GM21423 (cell line): ENCODE results near the gene SCARB1.

Experiments used
- ATAC-seq: cut with Tn5 transposase; IDR thresholded peaks from one replicate; pipeline ENCODE4 v1.9.1; 2021; ENCODE audit warnings: mild to moderate bottlenecking, moderate library complexity; ENCODE audit not compliant: unreplicated experiment

The SCARB1 gene

DNA sequence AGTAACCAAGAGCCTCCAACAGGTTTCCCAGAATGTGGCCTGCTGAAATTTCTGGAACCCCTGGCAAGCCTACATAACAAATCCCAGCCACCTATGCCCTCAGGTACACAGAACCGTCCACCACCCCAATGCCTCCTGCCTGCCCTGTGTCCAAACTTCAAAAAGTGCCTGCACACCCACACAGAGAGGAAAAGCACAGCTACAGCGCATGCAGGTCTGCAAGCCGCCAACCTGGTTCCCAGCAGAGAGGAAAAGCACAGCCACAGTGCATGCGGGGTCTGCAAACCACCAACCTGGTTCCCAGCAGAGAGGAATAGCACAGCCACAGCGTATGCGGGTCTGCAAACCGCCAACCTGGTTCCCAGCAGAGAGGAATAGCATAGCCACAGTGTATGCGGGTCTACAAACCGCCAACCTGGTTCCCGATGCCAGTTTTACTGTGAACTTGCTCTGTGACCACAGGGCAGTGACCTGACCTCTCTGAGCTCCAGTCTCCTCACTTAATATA lies 113.5 kb downstream of the SCARB1 start:
- no peak for ATAC-seq

DNA sequence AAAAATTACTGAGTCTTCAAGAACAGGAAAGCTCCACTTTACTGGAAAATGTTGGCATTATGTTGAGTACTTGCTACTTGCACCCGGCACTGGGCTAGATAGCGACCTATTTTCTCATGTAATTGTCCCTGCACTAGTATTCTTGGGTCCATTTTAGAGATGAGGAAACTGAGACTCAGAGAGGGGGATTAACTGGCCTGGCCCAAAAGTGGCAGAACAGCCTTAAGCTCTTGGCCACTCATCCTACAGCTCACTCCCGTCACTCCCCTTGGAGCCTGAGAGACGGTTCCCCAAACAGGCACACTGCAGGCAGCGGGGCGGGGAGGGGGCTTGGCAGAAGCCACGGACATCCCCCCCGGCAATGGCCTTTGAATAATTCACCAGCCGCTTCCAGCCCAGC lies 113.9 kb downstream of the SCARB1 start:
- no peak for ATAC-seq

DNA sequence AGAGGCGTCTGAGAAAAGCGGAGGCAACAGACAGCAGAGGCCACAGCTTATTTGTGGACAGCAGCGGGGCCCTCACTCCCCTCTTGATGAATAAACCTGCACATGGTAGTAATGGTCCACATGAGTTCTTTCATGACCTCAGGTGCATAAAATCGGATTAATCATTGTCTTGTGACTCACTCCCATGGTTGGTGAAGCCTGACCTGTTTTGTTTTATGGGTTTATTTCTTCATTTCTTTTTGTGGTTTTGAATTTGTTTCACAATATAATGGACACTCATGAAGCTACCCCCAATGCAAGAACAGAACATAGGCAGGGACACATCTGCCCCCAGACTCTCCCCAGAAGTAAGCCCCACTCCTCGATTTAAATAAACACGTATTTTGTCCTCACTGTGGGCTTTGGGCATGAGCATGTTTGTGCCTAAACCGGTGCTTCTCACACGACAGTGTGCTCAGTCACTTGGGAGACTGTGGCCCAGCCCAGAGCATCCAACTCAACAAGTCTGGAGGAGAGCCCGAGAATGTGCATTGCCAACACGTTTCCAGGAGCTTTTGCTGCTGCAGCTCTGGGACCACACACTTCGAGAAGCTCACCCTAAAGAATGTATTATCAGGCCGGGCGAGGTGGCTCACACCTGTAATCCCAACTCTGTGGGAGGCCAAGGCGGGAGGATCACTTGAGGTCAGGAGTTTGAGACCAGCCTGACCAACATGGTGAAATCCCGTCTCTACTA lies 116.1 kb downstream of the SCARB1 start:
- peak; percentile 60 for ATAC-seq

DNA sequence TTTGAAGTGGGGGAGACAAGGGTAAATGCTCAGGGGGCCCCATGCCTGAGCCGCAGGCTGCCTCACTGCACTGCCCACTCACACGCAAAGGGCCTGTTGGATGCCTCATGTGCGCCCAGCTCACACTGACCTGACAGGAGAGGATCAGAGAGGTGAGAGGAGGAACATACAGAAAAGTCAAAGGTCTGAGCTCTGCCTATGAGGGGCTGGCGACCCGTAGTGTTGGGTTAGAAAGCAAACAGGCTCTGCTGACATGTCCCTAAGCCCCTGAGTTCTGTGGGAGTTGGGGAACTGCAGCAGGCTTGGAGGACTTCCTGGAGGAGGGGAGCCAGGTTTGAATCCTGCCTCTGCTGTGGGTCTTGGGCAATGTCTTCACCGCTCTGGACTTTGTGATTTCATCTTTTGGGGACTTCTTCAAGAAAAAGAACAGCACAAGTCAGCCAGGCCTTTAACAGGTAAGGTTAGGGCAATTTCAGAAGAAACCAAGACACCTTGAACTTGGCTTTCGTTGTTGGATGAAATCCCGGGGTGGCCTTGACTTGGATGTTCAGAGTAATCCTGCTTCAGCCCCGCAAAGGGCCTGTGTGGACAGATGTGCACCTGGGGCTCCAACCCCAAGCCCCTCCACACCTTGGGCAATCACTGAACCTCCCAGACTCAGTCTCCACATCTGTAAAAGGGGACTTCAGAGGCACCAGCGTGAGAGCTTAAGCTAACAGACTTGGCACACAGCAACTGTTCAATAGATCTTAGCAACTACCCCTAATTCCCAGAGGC lies 116.8 kb downstream of the SCARB1 start:
- ATAC-seq, result no peak

DNA sequence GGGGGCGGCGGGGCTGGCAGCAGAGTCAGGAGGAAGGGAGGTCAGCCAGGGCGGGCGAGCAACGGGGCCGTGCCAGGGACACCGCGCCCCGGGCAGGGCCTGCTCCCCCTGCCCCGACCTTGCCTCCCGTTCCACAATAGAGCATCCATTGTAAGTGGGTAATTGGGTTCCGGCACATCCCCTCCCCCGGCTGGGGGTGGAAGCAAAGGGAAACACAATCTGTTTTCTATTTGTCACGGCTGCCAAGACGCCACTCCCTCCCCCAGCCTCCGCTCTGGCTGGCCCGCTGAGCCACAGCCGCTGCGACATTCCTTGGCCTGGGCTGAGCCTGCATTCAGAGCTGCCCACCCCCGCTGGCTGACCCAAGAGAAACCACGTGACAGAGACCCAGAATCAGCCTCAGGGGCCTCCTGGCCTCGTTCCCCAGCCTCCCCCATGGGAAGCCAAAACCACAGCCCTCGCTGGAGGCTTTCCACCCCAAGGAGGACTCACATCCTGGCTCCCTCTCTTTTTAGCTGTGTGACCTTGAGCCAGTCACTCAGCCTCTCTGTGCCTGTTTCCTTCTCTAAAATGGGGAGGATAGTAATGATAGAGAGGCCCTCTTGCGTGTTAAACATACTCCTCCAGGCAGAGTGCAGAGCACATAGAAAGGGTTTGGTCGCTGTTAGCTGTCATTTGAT lies 117.6 kb downstream of the SCARB1 start:
- ATAC-seq, result peak; percentile 37

DNA sequence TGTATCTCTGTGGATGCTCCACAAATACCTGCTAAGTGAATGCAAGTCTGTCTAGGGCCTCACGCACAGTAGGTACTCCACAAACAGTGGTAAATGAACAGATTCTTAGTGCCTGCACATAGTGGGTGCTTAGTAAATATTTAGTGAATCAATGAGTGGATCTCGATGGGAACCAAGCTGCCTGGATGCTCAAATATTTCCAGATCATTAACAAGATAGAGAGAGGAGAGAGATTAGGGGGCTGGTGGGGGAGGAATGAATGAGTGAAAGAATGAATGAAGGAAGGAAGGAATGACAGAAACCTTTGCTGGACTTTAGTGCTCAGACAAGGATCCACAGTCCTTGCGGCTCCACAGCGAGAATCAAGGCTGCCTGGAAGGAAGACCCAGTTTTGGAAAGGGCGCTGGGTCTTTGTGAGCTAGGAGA lies 118.2 kb downstream of the SCARB1 start:
- no peak for ATAC-seq

DNA sequence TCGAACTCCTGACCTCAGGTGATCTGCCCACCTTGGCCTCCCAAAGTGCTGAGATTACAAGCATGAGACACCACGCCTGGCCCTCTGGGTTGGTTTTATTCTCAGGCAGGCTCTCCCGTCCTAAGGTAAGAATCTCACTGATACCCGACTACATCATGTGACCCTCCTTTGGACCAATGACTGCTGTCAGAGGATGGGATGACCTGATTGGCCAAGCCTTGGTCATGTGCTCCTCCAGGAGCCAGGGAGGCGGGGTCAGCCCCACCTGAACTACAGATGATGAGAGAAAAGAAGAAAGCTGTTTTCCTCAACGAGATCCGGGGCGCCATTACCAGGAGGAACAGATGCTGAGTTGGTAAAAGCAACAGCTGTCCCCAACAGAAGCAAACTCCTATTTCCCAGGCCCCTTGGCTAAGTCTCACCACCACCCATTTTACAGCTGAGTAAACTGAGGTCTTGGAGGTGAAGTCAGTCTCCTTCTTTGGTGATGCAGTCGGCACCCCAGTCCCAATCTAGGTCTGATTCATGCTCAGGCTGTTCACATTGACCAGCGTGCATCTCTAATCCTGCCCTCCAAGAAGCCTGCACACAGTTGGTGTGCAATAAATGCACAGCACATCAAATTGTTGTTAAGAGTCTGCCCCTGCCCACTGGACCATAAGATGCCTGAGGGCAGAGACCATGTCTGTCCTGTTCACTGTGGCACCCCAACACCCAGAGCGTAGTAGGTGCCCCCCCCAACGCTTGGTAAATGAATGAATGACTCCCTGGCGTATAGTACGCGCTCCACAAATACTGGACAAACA lies 118.8 kb downstream of the SCARB1 start:
- ATAC-seq, result no peak

DNA sequence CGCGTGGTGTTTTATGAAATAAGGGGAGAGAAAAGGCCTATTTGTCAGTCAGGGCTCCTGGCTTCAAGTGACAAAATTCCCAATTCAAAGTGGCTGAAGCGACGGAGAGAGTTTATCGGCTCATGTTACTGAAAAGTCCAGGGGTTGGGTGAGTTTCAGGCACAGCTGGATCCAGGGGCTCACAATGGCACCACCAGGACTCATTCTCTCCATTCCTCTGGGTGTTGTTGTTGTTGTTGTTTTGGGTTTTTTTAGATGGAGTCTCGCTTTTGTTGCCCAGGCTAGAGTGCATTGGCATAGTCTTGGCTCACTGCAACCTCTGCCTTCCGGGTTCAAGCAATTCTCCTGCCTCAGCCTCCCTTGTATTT lies 119.4 kb downstream of the SCARB1 start:
- ATAC-seq, result no peak

DNA sequence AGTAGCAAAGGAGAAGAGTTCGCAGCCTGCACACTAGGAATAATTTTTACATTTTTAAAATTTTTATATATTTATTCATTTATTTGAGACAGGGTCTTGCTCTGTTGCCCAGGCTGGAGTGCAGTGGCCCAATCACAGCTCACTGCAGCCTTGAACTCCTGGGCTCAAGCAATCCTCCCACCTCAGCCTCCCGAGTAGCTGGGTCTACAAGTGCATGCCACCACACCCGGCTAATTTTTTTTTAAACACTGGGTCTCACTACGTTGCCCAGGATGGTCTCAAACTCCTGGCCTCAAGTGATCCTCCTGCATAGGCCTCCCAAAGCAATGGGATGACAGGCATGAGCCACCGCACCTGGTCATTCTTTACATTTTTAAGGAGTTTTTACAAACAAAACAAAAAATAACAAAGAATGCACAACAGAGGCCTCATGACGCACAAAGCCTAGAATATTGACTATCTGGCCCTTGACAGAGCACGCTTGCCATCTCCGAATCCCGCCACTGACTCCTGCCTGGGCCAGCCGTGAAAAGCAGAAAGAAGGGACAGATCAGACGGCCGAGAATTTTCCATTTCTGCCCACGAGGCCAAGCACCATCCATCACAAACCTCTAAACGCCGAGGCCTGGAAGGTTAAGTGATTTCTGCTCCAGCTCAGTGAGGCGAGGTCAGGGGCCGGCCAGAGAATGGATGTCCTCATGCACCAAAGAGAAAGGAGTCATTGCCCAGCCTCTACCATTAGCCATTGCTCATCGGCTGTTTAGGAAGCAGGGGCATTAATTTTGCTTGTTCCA lies 120.0 kb downstream of the SCARB1 start:
- no peak for ATAC-seq

DNA sequence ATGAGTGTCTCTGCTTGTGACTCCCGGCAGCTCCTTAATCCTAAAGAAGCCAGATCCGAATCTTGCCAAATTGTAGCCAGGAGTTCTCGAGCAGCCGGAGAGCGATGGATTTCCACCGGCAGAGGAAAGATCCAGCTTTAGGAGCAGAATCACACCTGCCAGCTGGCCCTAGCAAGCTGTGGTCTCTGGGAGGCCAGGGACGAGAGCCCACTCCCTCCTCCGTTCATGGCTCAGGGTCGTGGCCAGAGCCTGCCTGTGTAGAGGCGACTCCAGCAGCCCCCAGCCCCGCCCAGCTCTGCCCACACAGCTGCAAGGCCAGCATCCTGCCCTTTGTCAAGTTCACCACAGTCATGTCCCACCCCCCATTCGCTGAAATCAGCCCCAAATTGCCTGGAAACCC lies 121.0 kb downstream of the SCARB1 start:
- no peak for ATAC-seq

DNA sequence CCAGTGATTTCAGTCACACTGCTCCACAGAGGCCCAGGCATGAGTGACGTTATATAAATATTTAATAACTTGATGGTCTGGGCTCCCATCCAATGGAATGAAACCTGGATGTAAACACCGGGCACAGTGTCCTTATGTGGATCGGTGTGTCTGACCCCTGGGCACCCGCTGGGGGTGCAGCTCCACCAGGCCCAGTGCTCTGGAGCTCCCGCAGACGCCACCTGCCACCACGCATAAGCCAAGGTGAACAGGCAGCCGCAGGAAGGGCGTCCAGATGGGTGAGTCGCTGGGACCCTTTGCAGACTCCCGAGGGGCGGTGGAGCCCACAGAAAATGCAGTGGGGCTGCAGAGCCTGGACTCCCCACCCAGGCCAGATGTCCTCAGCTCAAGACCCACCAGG lies 121.6 kb downstream of the SCARB1 start:
- ATAC-seq, result no peak

DNA sequence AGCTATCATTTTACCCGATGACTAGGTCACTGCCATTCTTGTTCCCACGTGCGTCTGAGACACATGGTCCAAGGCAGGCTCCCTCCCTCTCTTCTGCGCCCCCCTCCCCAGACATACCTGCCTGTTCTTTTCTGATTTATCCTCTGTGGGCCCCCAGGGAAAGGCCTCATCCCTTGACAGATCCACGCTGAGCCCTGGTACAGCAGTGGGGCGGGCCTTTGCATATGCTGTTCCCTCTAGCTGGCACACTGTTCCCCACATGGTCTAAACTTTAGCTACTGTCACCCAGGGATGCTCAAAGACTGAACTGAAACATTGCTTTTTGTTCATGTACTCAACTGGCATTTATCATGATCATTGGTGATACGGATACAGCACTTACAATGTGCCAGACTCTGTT lies 122.5 kb downstream of the SCARB1 start:
- no peak for ATAC-seq

DNA sequence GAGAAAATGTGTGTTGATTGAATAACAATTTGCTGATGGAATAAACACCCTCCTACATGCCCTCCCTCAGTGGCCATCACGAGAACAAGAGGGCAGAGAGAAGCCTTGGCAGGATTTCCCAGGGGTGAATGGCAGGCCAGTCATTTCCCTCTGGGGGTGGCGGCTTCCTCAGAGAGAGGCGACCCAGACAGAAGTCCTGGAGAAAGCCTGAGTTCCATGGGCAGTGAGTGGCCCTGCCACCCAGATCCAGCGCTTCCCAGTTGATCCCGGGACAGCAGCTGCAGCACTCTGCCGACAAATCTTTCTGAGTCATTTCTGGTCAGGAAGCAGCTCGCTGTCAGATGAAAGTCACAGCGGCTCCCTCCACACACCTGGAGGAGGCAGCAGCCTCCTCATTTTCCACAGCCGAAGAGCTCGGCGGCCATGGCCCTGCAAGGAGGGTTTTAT lies 123.0 kb downstream of the SCARB1 start:
- no peak for ATAC-seq

DNA sequence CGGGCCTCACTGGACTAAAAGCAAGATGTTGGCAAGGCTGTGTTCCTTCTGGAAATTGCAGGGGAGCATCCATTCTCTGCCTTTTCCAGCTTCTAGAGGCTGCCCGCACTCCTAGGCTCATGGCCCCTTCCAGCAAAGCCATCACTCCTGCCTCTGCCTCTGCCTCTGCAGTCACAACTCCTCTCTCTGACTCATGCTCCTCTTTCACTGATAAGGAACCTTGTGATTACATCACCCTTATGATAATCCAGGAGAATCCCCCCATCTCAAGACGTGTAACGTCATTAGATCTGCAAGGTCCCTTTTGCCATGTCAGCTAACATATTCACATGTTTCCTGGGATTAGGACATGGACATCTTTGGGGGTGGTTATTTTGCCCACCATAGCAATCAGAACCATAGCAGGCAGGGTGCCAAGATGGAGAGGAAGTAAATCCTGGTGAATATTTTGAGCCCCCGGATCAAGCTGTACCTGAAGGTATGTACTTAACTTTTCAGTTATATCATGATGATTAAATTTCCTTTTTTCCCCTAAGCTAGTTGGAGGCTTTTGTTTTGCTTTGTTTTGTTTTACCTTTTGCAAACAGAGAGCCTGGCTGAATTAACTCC lies 123.6 kb downstream of the SCARB1 start:
- no peak for ATAC-seq

DNA sequence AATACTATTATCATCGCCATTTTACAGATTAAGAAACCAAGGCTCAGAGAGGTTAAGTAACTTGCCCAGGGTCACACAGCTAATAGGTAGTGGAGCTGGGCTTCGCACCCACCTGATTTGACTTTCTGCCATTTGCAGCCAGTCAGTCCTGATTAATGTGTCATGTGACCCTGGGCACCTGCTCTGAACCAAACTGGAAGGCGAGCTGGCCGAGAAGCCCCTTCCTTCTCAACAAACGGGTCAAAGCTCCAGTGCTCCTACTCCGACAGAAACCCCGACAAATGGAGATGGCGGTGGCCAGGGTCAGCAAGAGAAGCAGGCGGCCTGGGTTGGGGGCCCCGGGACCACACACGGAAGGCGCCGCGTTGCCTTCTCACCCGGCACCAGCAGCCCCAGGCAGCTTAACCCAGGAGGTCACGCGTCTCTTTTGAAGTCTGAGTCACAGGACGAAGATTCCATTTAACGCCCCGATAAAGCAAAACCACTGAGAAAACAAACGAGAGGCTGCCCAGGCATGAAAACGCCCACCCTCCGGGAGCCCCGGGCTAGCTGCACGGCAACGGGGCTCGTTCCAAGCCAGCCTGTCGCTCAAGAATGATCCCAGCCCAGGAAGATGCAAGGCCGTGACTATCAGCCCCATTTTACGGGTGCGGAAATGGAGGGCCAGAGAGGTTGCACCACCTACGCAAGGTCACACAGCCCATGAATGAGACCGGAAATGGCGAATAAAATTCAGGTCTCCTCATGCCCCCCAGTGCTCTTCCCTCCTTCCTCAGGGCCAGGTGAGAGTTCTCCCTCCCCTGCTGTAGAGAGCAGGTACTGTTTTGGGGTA lies 124.8 kb downstream of the SCARB1 start:
- ATAC-seq, result no peak

DNA sequence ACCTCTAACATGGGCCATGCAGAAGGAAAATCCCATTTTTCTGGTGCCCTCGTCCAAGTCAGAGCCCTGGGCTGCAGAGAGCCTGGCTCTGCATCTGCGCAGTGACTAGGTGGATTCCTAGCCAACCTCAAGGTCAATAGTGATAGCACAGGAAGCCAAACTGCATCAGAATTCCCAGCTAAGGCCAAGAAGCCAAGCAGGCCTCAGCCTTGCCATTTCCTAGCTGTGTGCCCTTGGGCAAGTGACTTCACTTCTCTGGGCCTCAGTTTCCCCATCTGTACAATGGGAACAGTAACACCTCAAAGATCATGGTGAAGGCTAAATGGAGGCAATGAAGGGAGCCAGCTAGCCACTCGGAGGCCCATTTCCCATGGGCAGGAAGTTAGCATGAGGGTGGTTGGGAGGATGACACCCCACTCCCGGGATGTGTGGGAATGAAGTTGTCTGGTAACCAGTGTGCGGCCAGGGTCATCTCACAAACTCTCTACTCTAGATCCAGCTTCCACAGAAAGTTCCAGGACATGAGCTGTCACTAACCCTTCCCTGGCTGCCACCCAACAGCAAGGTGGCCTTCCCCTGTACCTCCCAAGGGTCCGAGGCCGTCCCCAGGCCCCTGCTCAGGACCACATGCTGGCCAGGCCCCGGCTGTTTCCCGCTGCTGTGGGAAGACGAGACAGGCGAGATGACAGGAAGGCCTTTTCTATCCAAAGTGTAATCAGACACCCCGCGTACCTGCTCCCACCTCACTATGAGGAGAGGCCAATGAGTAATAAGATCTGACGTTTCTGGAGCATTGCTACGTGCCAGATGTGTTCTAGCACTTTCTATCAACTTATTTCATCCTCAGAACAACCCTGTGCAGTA lies 125.7 kb downstream of the SCARB1 start:
- ATAC-seq, result no peak

DNA sequence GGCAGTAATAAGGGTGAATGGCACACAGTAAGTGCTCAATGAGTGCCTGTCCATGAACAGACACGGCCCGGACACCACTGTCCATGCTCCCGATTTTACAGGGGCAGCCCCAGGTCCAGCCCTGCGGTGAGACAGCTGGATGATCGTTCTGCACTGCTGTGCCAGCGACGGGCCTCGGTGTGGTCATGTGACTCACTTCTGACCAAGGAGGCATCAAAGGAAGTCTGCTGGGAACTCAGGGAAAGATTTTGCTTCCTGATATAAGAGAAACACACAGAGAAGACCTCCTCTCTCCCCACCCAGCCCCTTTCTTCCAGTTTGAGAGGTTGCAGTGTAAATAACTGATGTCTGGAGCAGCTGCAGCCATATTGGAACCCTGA lies 126.6 kb downstream of the SCARB1 start:
- no peak for ATAC-seq
